Measurements from ENCODE around the gene PDXDC1.
"Not testable (repeated sequence)": the region's sequence is repeated elsewhere in the genome, so short reads cannot be mapped to it uniquely, and the experiment has no call there.

Gene PDXDC1

GRCh38 chr16:14974656-14975417, at the start of gene PDXDC1:
TSS of gene PDXDC1 (plus strand) at chr16:14975026. CDS start at chr16:14975200, 174 bp downstream.
- DNase-seq, result peak; percentile 96

- DNase-seq, result peak; percentile 2
These were observed 46.6 kb upstream of the PDXDC1 start for GRCh38 chr16:14928064-14928714.

GRCh38 chr16:14929176-14929575, 45.6 kb upstream of the PDXDC1 start:
- DNase-seq, result not testable (repeated sequence)

- not testable (repeated sequence) for DNase-seq
These were observed 44.6 kb upstream of the PDXDC1 start for GRCh38 chr16:14930246-14930645.

- DNase-seq, result not testable (repeated sequence)
These were observed 43.9 kb upstream of the PDXDC1 start for GRCh38 chr16:14930971-14931370.

GRCh38 chr16:14932581-14933375, 42.0 kb upstream of the PDXDC1 start:
- not testable (repeated sequence) for DNase-seq

GRCh38 chr16:14937143-14937542, 37.7 kb upstream of the PDXDC1 start, which contains the start of gene NPIPA1:
TSS of gene NPIPA1 (plus strand) at chr16:14937443. CDS start at chr16:14937443, 0 bp downstream.
- not testable (repeated sequence) for DNase-seq

- not testable (repeated sequence) for DNase-seq
These were observed 36.8 kb upstream of the PDXDC1 start for GRCh38 chr16:14937994-14938393.

- DNase-seq, result not testable (repeated sequence)
These were observed 32.1 kb upstream of the PDXDC1 start for GRCh38 chr16:14942686-14943085.

- no peak for DNase-seq
These were observed 19.1 kb upstream of the PDXDC1 start for GRCh38 chr16:14955546-14956231.

GRCh38 chr16:14957576-14958322, 17.1 kb upstream of the PDXDC1 start:
- no peak for DNase-seq

GRCh38 chr16:14958323-14958600, 16.6 kb upstream of the PDXDC1 start:
- no peak for DNase-seq

GRCh38 chr16:14958970-14959369, 15.9 kb upstream of the PDXDC1 start:
- DNase-seq, result no peak

GRCh38 chr16:14961405-14962186, 13.2 kb upstream of the PDXDC1 start:
- DNase-seq, result no peak

GRCh38 chr16:14963281-14964173, 11.3 kb upstream of the PDXDC1 start:
- no peak for DNase-seq

GRCh38 chr16:14965328-14965727, 9.5 kb upstream of the PDXDC1 start:
- DNase-seq, result no peak

GRCh38 chr16:14969795-14970194, 5.0 kb upstream of the PDXDC1 start:
- not testable (repeated sequence) for DNase-seq

- DNase-seq, result not testable (repeated sequence)
These were observed 3.1 kb upstream of the PDXDC1 start for GRCh38 chr16:14971621-14972228.

GRCh38 chr16:14973785-14974322, 972 bp upstream of the PDXDC1 start:
- not testable (repeated sequence) for DNase-seq

GRCh38 chr16:14974331-14974655, 533 bp upstream of the PDXDC1 start:
- not testable (repeated sequence) for DNase-seq

Data from stimulated activated CD4-positive, alpha-beta T cell treated with anti-CD3 and anti-CD28 coated beads, Interleukin-1b, Interleukin-23, amount 100 ng/mL, for 48 hours (primary cell).